Measurements from ENCODE around the gene VAPB.

Gene VAPB

GRCh38 chr20:58441723-58442122 is 52.7 kb downstream of the VAPB start:
- TF ChIP-seq CTCF (IDR thresholded peaks at IDR 0.05; ENCODE audit: low read depth, low read length, missing control alignments) = no peak
- no peak for DNase-seq (ENCODE audit: extremely low read depth, low read depth)
- no peak overlapping the region for H3K4me3 ChIP-seq (replicated peaks; ENCODE audit: low read depth, low read length)

- no peak for DNase-seq (ENCODE audit: extremely low read depth, low read depth)
- TF ChIP-seq CTCF (IDR thresholded peaks at IDR 0.05; ENCODE audit: low read depth, low read length, missing control alignments) = no peak
- no peak overlapping the region for H3K4me3 ChIP-seq (replicated peaks; ENCODE audit: low read depth, low read length)
These were observed 55.8 kb downstream of the VAPB start for GRCh38 chr20:58444746-58445255.

- H3K4me3 ChIP-seq (replicated peaks; ENCODE audit: low read depth, low read length) = no peak overlapping the region
- DNase-seq (ENCODE audit: extremely low read depth, low read depth) = no peak
- no peak for TF ChIP-seq CTCF (IDR thresholded peaks at IDR 0.05; ENCODE audit: low read depth, low read length, missing control alignments)
These were observed 57.4 kb downstream of the VAPB start for GRCh38 chr20:58446264-58446959.

- TF ChIP-seq CTCF (IDR thresholded peaks at IDR 0.05; ENCODE audit: low read depth, low read length, missing control alignments) = no peak
- no peak for DNase-seq (ENCODE audit: extremely low read depth, low read depth)
- H3K4me3 ChIP-seq (replicated peaks; ENCODE audit: low read depth, low read length) = no peak overlapping the region
These were observed 57.9 kb downstream of the VAPB start for GRCh38 chr20:58446960-58447265.

- no peak overlapping the region for H3K4me3 ChIP-seq (replicated peaks; ENCODE audit: low read depth, low read length)
- TF ChIP-seq CTCF (IDR thresholded peaks at IDR 0.05; ENCODE audit: low read depth, low read length, missing control alignments) = peak; percentile 76
- peak; percentile 16 for DNase-seq (ENCODE audit: extremely low read depth, low read depth)
These were observed 58.7 kb downstream of the VAPB start for GRCh38 chr20:58447511-58448391.

GRCh38 chr20:58448958-58449357 is 59.9 kb downstream of the VAPB start:
- TF ChIP-seq CTCF (IDR thresholded peaks at IDR 0.05; ENCODE audit: low read depth, low read length, missing control alignments) = no peak
- no peak for DNase-seq (ENCODE audit: extremely low read depth, low read depth)
- H3K4me3 ChIP-seq (replicated peaks; ENCODE audit: low read depth, low read length) = no peak overlapping the region

Measured in HFF-Myc (cell line).